Measurements from ENCODE around the gene TRIM13.
"Not testable (repeated sequence)": the region's sequence is repeated elsewhere in the genome, so short reads cannot be mapped to it uniquely, and the experiment has no call there.

TRIM13 gene

DNA sequence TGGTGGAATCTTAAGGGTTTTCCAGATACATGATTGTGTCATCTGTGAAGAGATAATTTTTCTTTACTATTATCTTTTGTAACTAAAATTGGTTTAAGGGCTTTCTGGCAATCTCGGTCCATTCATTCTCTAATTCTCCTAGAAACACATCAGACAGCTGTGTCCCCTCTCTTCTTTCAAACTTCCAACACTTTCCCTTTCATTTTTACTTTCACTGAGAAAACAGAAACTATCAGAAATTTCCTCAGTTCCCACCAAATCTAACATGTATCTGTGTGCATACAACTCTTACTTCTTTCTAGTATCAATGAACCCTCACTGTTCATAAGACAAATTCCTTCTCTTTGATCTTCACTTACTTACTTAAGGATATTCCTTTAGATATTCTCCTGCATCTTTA lies 58.6 kb downstream of the TRIM13 start:
- H3K4me3 ChIP-seq (ENCODE audit: low read depth, low read length): no peak overlapping the region

DNA sequence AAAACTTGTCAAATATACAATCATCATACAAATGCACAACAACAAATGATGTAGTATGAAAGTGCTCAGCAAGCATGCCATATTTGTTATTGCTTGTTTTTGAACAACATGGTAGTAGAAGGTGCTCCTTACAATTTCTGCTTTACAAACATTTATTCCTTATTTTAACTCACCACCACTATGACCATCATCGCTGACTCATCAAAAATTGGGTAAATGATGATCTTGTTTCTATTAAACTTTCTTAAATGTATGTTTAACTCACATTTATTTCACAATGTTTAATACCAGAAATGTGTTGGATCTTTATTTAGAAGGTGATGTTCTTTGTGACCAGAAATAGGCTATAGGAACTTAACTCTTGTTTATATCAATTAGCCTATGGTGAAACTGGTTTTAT lies 63.9 kb downstream of the TRIM13 start:
- H3K4me3 ChIP-seq (ENCODE audit: low read depth, low read length): no peak overlapping the region
- TF ChIP-seq, protein P1, sequence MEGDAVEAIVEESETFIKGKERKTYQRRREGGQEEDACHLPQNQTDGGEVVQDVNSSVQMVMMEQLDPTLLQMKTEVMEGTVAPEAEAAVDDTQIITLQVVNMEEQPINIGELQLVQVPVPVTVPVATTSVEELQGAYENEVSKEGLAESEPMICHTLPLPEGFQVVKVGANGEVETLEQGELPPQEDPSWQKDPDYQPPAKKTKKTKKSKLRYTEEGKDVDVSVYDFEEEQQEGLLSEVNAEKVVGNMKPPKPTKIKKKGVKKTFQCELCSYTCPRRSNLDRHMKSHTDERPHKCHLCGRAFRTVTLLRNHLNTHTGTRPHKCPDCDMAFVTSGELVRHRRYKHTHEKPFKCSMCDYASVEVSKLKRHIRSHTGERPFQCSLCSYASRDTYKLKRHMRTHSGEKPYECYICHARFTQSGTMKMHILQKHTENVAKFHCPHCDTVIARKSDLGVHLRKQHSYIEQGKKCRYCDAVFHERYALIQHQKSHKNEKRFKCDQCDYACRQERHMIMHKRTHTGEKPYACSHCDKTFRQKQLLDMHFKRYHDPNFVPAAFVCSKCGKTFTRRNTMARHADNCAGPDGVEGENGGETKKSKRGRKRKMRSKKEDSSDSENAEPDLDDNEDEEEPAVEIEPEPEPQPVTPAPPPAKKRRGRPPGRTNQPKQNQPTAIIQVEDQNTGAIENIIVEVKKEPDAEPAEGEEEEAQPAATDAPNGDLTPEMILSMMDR (IDR thresholded peaks at IDR 0.05; ENCODE audit: insufficient read depth, low read depth, low read length, missing control alignments): no peak
- DNase-seq (ENCODE audit: low read depth): no peak

More for the DNA sequence above, 58.6 kb downstream of the TRIM13 start:
- DNase-seq (ENCODE audit: low read depth): no peak
- TF ChIP-seq, protein P1 (IDR thresholded peaks at IDR 0.05; ENCODE audit: insufficient read depth, low read depth, low read length, missing control alignments): no peak

DNA sequence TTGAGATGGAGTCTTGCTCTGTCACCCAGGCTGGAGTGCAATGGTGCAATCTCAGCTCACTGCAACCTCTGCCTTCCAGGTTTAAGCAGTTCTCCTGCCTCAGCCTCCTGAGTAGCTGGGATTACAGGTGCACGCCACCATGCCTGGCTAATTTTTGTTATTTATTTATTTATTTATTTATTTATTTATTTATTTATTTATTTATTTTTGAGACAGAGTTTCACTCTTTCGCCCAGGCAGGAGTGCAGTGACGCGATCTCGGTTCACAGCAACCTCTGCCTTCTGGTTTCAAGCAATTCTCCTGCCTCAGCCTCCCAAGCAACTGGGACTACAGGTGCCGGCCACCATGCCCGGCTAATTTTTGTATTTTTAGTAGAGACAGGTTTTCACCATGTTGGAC lies 65.5 kb downstream of the TRIM13 start:
- not testable (repeated sequence) for DNase-seq (ENCODE audit: low read depth); H3K4me3 ChIP-seq (ENCODE audit: low read depth, low read length)

DNA sequence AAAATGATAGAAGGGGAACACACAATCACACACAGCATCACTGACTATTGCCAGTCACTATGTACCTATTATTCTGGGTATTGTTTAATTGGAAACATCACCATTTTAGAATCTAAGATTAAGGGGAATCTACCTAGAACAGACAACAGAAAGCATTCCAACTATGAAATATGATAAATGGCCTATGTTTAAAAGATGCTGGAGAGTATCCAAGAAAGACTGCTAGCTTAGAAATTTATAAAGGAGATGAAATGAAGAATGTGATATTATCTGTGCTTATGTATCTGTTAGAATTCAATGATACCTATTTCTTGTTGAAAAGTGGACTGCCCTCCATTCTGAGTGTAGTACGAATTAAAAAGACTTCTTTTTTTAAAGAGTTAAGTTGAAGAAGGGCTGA lies 68.9 kb downstream of the TRIM13 start:
- TF ChIP-seq, protein P1 (IDR thresholded peaks at IDR 0.05; ENCODE audit: insufficient read depth, low read depth, low read length, missing control alignments): no peak
- H3K4me3 ChIP-seq (ENCODE audit: low read depth, low read length): no peak overlapping the region
- no peak for DNase-seq (ENCODE audit: low read depth)

Data from GM12865 (cell line).